NCI-H1105 (cell line): ENCODE results near the gene PROM1.

Experiments
- DNase-seq: peaks from one replicate; lab custom pipeline; 2025; lab: John Stamatoyannopoulos, UW

PROM1 gene

DNA sequence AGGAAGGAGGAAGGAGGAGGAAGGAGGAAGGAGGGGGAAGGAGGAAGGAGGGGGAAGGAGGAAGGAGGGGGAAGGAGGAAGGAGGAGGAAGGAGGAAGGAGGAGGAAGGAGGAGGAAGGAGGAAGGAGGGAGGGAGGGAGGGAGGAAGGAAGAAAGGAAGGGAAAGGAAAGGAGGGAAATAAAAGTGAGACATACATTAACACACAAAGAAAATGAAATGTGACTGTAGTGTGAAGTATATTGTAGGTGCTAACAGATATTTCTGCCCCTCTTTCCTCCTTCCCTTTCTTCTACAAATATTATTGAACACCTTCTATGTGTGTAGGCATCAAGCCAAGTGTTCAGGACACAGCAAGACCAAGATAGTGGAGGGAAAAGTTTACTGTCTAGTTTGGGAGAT is 26.4 kb upstream of the PROM1 start:
- no peak for DNase-seq

DNA sequence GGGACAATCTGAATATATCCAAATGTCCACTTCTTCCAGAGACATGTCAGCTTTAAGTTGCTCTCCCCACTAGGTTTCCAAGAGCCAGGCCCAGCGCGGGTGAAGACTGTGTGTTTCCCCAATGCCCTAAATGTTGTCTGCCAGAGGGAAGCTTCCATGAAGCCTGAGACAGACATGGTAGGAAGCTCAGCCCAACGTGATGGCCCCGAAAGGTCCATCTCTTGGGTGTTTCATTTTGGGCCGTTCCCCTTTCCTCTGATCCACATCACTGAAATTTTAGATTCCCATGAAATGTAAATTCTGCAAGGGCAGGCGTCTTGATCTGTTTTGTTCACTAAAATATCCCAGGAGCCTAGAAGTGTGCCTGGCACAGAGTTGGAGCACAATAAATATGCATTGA is 25.4 kb upstream of the PROM1 start:
- no peak for DNase-seq

DNA sequence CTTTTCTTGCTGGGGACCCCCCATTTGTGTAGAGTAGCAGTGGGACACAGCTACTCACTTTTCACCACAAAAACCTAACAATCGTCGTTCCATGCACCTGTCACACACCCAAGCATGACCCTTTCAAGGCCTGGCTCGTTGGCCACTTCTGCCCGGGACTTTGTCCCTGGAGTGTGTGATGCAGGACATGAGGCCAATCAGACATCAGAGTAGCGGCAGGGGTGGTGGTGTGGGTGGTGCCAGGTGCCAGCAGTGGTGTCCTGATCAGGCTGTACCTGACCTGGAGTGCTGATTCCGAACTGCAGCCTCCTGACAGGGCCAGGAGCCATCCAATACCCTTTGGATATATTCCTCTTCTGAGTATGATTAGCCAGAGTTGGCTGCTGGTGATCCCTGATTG is 23.1 kb upstream of the PROM1 start:
- no peak for DNase-seq

DNA sequence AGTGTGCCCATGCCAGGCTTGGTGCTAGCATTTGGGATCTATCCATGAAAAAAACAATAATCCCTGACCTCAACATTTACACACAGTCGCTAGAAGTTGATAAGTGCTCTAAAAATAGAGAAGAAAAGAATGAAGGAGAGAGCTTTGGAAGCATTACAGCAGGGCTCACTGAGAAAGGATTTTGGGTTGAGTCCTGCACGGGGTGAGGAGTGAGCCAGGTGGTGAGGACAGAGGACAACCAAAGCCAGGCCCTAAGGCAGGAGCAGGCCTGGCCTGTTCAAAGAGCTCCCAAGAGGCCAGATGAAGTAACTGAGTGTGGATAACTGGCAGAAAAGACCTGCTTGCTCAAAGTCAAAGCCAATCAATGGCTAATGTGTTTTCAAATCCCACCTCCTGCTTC is 20.7 kb upstream of the PROM1 start:
- no peak for DNase-seq

DNA sequence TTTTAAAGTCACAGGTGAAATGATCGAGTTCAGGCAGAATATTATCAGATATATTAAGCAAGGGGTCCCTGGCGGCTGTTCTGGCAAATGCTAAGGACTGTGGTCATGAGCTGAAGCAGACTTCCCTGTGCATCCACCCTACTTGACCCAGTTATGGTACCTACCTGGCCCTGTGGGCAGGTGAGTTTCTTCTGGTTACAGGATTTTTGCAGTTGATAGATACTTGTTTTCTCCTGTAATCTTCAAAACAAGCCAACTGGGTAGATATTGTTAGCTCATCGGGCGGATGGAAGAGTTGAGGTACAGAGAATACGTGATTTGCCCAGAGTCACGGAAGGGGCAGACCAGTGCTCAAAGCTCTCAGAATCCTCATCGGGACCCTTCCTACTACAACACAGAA is 18.5 kb upstream of the PROM1 start:
- no peak for DNase-seq

DNA sequence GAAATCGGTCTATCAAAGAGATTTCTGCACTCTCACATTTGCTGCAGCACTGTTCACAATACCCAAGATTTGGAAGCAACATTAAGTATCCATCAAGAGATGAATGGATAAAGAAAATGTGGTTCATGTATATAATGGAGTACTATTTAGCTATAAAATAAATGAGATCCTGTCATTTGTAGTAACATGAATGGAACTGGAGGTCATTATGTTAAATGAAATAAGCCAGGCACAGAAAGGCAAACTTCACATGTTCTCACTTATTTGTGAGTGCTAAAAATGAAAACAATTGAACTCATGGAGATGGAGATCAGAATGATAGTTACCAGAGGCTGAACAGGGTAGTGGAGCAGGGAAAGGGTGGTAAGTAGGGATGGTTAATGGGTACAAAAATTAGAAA is 17.0 kb upstream of the PROM1 start:
- no peak for DNase-seq

DNA sequence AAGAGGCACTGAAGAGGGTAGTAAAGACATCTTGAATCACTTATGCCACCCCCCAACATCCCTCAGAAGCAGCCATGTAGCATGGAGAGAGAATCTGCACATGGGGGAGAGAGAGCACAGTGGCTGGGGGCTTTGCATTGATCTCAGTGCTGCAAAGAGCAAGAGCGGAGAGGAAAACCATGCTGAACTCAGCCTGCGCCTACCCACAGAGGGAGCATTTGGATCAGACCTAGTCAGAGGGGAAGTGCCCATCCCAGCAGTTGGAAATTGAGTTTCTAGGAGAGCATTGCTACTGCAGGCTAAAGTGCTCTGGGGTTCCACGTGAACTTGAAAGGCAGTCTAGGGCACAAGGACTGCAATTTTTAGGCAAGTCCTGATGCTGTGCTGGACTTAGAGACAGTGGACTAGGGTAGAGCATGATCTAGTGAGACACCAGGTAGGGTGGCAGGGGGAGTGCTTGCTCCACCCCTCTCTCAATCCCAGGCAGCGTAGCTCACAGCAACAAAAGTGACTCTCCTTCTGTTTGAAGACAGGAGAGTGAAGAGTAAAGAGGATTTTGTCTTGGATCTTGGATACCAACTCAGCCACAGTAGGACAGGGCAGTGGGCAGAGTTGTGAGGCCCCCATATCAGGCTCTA is 9.0 kb upstream of the PROM1 start:
- no peak for DNase-seq

DNA sequence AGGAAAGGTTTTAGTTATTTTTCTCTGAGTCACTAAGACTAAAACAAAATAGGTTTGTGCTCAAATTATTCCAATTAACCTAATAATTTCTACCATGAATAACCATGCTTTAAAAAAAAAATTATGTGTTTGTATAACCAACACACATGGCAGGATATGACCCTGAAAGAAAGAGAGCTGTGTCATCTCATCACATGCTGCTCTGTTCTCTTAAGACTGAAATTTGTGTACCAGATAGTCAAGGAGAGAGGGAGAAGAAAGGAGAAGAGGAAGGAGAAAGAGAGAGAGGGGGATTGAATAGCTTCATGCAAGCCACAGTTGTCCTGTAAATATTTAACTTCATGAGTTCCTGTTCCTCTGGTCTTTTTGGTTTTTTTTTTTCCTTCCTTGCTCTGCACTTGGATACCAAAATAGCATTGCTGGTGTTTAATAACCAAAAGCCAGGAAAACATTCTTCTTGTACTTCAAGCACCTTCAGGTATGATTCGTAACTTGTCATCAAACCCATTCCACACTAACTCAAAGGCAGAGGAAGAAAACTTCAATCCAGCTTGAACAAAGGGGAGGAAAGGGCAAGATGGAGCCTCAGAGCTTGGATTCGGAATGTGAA is 6.4 kb upstream of the PROM1 start:
- DNase-seq: no peak

DNA sequence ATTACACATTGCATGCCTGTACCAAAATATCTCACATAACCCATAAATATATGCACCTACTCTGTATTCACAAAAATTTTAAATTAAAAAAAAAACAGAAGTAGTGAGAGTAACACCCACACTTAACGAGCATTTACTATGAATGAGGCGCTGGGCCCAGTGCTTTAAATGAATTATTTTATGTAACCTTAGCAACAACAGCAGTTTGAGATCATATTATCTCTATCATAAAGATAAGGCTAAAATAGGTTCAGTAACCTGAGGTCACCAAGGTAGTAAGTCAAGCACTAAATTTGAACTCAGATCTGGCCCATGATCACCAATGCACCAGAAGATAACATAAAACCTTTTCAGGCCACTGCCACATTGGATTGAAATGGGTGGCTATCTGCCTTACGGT is 5.3 kb upstream of the PROM1 start:
- no peak for DNase-seq

DNA sequence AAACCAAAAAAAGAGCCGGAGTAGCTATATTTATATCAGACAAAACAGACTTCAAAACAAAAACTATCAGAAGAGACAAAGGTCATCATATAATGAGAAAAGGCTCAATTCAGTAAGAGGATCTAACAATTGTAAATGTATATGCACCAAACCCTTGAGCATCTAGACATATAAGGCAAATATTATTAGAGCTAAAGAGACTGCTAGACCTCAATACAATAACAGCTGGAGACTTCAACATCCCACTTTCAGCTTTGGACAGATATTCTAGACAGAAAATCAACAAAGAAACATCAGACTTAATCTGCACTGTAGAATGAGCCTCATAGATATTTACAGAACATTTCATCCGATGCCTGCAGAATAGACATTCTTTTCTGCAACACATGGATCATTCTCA is 4.8 kb upstream of the PROM1 start:
- DNase-seq: no peak

DNA sequence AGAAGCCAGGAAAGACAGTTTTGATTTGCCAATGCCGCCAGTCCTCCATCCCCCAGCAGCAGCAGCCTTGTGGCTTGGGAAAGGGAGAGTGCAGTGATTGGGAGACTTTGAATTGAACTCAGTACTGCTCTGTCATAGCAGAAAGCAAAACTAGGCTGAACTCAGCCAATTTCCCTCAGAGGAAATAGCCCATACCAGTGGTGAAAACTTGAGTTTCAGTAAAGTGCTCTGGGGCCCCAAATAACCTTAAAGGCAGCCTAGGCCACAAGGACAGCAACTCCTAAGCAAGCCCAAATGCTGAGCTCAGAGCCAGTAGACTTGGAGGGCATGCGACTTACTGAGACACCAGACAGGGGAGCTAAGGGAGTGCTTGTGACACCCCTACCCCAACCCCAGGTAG is 2.0 kb upstream of the PROM1 start:
- DNase-seq: no peak

DNA sequence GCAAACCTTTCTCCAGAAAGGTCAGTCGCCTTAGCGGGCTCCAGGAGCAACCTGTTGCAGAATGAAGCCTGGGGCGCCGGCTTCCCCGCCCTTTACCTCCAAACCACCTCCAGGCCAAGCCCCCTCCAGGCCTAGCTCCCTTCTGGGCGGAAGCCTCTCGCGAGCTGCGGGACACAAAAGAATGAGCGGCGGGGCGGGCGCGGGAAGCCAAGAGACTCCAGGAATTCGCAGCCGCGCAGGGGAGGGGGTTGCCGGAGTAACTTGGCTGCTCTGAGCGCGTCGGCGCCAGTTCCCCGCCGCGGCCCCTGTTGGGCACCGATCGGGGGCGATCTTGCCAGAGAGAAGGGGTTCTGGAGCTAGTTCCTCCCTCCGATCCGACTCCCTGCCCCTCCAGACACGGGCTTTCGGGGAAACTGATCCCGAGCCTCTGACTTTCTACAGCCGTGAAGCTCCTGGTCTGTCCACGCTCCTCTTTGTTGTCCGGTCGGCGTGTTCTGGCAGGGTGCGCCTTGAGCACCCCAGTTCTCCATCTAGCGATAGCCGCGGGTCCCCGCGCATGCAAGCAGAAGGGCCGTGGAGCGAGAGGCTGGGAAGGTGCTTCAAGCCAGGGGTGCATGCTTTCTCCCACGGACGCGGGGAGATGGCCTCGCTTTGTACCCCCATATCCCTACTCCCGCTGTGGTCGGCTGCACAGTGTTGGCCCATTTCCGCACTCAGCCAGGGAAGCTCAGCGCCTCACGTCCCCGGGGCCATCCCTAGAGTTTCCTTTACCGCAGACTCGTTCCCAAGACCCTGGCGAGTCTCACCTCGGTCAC is 1.2 kb downstream of the PROM1 start:
- no peak for DNase-seq

DNA sequence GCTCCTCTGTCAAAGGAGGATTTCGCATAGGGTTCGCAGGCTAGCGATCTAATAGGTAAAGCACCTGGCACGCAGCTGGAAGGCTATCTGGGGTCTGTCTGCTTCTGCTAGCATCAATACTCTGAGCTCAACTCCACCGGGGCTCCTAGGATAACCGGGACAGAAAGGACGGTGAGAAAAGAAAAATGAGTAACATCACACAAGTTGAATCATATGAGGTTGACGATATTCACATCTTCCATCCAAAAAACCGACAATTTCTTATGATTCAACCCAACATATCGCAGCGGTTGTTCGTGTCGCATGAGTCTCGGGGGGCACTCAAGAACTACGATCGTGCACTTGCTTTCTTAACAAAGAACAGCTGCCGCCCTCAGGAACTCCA is 1.8 kb downstream of the PROM1 start:
- DNase-seq: no peak

DNA sequence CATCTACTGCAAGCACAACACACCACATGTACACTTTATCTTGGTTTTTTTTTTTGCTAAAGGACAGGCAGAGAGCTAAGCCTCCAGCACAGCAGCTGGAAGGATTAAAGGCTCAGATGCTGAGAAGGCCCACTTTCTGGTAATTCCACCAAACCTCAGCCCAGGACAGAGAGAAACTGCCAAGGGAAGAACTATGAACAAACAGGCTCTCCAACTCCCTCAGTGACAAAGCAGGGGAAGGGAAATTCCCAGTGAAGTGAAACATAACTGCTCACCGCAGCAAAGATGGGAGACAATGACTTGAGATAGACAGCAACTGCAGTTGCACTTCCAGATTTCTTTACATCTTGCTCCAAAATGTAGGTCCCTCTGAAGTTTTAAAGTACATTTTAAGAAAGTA is 4.8 kb downstream of the PROM1 start:
- DNase-seq: no peak

DNA sequence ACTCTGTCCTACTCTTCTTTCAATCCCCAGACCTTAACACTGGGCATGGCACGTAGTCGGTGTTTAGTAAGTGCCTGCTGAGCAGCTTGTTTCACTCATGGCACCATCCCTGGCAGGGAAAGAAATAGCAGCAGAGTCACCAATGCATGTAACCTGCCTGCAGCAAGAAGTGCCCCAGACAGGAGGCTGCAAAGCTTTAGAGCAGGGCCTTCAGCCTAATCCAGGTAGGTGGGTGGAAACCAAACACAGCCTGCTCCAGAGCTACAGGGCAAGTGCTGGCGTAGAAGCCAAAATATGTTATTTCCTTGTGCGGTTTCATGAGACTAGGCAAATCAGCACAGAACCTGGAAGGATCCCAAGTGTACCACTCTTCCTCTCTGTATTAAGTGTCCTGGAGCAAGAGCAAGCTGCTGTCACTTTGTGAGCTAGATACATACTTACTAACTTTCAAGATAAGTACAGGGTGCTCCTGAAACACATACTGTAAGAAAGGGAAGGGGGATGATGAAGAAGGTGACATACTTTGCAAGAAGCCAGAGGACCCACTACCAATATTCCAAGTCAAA is 5.5 kb downstream of the PROM1 start:
- no peak for DNase-seq

DNA sequence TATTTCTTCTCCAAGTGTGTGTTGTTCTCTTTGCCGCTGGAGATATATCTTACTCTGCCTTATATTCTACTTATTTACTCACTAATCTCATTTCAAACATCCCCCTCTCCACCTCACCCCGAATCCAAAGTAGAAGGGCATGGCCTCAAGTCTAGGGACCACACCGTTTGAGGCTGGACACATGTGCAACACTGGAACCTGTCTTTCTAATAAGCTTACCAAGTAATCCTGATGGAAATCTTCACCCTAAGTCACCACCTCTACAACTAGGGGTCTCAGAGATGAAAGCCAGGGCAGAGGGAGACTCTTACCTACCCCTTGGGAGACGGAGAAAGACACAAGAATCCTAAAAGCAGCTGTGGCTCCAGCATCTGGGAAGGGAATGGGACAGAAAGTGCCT is 6.0 kb downstream of the PROM1 start:
- DNase-seq: no peak

DNA sequence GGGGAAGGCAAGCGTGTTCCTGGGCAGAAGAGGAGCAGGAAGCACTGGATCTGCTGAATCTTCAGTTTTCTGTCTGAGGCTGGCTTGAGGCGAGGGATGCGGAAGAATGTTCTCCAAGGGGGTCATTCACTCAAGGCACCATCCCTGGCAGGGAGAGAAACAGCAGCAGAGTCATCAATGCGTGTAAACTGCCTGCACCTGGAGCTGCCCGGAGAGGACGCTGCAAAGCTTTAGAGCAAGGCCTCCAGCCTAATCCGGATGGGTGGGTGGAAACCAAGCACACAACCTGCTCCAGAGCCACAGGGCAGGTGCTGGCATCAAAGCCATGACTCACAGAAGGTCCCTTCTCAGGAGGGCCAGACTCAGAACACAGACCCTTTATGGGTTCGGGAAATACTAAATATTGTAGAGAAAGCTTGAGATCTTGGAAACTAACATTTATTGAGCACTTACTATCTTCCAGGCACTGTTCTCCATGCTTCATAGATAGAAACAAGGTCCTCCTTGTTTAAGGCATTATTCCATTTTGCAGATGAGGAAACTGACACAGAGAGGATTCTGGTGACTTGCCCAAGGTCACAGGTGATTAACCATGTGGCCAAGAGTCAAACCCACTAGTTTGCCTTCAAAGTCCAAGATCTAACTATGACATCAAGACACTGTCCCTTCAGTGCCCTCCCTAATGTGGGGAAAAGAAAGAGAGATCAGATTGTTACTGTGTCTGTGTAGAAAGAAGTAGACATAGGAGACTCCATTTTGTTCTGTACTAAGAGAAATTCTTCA is 7.7 kb downstream of the PROM1 start:
- DNase-seq: no peak

DNA sequence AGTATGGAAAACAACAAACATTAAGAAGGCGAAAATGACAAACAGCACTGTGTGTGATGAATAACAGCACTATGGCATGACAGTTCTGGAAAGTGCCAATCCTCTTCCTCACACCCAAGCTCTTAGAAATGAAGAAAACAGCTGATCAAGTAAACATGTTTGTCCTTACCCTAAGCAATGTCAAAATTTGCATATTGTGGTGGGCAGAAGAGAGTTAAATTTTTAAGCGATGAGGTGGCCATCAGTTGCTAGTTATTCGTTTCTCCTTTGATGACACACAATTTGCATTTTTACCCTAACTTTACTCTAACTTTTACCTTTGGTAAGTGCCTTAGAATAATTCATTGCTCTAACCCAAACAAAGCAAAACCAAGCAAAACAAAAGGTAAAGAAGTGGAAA is 8.8 kb downstream of the PROM1 start:
- DNase-seq: no peak

DNA sequence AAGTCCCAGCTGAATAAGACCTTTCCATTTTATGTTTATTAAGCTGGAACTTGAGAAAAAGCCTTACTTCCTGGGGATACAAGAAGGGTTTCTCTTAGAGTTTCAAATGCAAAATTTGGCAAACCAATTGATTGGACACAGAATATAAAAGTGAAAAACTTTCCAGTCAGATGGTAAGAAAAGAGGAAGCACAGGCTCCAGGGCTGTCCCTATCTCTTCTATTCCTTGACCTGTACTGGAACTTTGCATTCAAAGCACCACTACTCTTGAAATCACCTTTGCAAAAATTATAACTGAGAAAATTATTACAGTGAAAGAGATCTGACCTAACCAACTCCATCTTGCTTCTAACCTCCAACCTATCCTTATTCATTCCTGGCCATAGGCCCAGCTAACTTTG is 11.7 kb downstream of the PROM1 start:
- DNase-seq: no peak

DNA sequence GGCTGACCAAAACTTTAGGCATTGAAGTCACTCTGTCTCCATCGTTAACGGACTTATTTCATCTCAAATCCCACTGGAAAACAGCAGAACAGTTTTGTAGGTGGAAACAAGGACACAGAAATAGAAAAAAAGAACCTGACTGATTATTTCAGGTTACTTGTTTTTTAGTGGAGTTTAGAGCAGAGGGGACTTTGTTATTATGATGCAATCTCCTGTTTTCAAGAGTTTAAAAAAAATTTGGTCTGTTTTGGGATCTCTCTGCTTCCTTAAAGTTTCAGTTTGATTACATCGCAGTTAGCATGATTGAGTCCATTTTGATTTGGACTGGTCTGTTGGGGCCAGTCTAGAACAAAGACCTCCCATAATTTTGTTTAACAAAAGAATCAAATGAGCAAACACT is 13.6 kb downstream of the PROM1 start:
- DNase-seq: no peak

DNA sequence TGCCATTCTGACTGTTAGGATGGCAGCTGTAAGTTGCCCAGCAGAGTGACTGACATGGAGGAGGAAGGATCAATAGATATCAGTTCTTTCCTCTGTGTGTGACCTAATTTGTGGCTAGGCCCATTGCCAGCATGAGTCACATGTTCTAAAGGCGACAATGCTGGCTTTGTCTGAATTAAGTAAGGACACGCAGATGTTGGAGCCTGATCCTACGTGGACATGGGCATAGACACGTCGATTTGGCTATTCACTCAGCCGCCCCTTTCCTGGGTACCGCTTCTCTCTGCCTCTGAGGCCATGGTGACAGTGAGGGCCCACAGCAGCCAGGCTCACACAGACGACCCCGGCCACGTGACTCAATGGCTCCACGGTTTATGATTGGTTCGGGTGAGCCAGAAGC is 16.3 kb downstream of the PROM1 start:
- DNase-seq: no peak

DNA sequence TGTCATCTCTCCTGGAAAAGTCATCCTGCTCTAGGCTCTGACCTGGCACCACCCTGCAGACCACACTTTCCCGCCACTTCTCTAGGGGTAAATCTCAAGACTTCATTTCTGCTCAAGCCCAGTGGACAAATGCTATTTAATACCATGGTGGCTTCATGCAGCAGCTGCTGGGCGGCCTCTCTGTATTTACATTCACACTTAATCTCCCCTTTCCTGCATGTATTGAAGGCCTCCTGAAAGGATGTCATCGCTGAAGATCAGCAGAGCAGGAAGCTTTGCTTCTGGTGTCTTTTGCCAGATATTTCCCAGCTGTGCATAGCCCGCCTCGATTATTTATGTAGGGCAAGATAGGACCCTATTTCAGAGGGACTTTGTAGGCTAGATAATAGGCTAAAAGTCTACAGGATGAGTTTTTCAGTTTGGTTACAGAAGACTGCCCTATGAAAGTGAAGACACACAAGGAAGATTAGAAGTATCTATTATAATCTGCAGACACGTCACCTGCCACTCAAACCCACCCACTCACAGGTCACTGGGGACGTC is 17.2 kb downstream of the PROM1 start:
- DNase-seq: no peak
